Measurements from ENCODE around the gene PSEN1.
"Not testable (repeated sequence)": the region's sequence is repeated elsewhere in the genome, so short reads cannot be mapped to it uniquely, and the experiment has no call there.

The PSEN1 gene

GRCh38 chr14:73149753-73150152, 13.4 kb downstream of the PSEN1 start:
- DNase-seq (ENCODE audit: low read depth), result no peak
- no peak overlapping the region for H3K4me3 ChIP-seq (ENCODE audit: control insufficient read depth, low read depth, low read length)
- TF ChIP-seq CTCF (conservative IDR thresholded peaks at IDR 0.05; ENCODE audit: control insufficient read depth, insufficient read depth, low read depth, low read length), result no peak

- TF ChIP-seq CTCF (conservative IDR thresholded peaks at IDR 0.05; ENCODE audit: control insufficient read depth, insufficient read depth, low read depth, low read length), result no peak
- peak; percentile 90 for DNase-seq (ENCODE audit: low read depth)
- H3K4me3 ChIP-seq (ENCODE audit: control insufficient read depth, low read depth, low read length), result no peak overlapping the region
Observed at GRCh38 chr14:73153272-73153671, 17.0 kb downstream of the PSEN1 start.

GRCh38 chr14:73162251-73162650, 25.9 kb downstream of the PSEN1 start:
- TF ChIP-seq CTCF (conservative IDR thresholded peaks at IDR 0.05; ENCODE audit: control insufficient read depth, insufficient read depth, low read depth, low read length), result no peak
- no peak for DNase-seq (ENCODE audit: low read depth)
- H3K4me3 ChIP-seq (ENCODE audit: control insufficient read depth, low read depth, low read length), result no peak overlapping the region

- no peak for DNase-seq (ENCODE audit: low read depth)
- H3K4me3 ChIP-seq (ENCODE audit: control insufficient read depth, low read depth, low read length), result no peak overlapping the region
- TF ChIP-seq CTCF (conservative IDR thresholded peaks at IDR 0.05; ENCODE audit: control insufficient read depth, insufficient read depth, low read depth, low read length), result no peak
Observed at GRCh38 chr14:73166399-73166798, 30.1 kb downstream of the PSEN1 start.

- H3K4me3 ChIP-seq (ENCODE audit: control insufficient read depth, low read depth, low read length), result no peak overlapping the region
- TF ChIP-seq CTCF (conservative IDR thresholded peaks at IDR 0.05; ENCODE audit: control insufficient read depth, insufficient read depth, low read depth, low read length), result no peak
- DNase-seq (ENCODE audit: low read depth), result no peak
Observed at GRCh38 chr14:73167727-73168126, 31.4 kb downstream of the PSEN1 start.

GRCh38 chr14:73168274-73168673, 32.0 kb downstream of the PSEN1 start:
- TF ChIP-seq CTCF (conservative IDR thresholded peaks at IDR 0.05; ENCODE audit: control insufficient read depth, insufficient read depth, low read depth, low read length), result no peak
- H3K4me3 ChIP-seq (ENCODE audit: control insufficient read depth, low read depth, low read length), result no peak overlapping the region
- no peak for DNase-seq (ENCODE audit: low read depth)

GRCh38 chr14:73168691-73169090, 32.4 kb downstream of the PSEN1 start:
- DNase-seq (ENCODE audit: low read depth), result no peak
- TF ChIP-seq CTCF (conservative IDR thresholded peaks at IDR 0.05; ENCODE audit: control insufficient read depth, insufficient read depth, low read depth, low read length), result no peak
- no peak overlapping the region for H3K4me3 ChIP-seq (ENCODE audit: control insufficient read depth, low read depth, low read length)

GRCh38 chr14:73169855-73170254, 33.5 kb downstream of the PSEN1 start:
- not testable (repeated sequence) for DNase-seq (ENCODE audit: low read depth); H3K4me3 ChIP-seq (ENCODE audit: control insufficient read depth, low read depth, low read length)
